GM11168 (cell line): Measurements from ENCODE around the gene DNAJB12.
"Not testable (repeated sequence)": the region's sequence is repeated elsewhere in the genome, so short reads cannot be mapped to it uniquely, and the experiment has no call there.

Experiments
- in situ Hi-C: fragments of 300-500 bp; cut with MboI; formaldehyde crosslinking; loops from one replicate; pipeline ENCODE4 v1.12.0; 2022; ENCODE audit warnings: low sequenced_read_pairs; ENCODE audit not compliant: unreplicated experiment

The DNAJB12 gene

DNA sequence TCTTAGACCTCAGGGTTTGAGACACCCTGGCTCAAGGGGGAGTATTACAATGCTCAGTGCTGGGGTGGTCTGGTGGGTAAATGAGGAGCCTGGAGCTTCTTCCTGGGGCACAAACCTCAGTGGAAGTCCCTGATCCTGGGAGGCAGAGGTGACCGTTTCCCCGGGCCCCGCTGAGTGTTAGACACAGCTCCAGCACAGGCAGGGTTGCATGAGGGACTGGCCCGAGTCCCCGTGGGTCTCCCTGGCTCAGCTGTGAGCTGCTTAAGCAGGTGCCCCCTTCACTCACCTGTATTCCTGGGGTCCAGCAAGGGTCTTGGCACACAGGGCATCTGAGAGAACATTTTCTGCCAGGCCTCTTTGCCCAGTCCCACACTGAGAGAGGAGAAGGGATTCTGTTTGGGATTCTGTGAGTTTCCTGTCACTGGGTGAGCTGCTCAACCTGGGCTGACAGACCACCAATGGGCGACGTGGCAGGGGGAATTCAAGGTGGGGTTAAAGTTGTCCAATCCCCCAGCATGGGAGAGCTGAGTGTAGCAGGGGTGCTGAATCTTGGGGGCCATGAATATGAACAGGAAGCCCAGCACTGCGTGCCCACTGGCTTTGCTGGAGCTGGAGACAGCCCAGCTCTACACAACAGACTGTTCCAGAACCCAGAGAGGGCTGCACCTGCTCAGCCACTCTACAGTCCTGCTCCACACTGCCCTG, 51.1 kb downstream of the DNAJB12 start:
- in situ Hi-C loops: no loop called here

DNA sequence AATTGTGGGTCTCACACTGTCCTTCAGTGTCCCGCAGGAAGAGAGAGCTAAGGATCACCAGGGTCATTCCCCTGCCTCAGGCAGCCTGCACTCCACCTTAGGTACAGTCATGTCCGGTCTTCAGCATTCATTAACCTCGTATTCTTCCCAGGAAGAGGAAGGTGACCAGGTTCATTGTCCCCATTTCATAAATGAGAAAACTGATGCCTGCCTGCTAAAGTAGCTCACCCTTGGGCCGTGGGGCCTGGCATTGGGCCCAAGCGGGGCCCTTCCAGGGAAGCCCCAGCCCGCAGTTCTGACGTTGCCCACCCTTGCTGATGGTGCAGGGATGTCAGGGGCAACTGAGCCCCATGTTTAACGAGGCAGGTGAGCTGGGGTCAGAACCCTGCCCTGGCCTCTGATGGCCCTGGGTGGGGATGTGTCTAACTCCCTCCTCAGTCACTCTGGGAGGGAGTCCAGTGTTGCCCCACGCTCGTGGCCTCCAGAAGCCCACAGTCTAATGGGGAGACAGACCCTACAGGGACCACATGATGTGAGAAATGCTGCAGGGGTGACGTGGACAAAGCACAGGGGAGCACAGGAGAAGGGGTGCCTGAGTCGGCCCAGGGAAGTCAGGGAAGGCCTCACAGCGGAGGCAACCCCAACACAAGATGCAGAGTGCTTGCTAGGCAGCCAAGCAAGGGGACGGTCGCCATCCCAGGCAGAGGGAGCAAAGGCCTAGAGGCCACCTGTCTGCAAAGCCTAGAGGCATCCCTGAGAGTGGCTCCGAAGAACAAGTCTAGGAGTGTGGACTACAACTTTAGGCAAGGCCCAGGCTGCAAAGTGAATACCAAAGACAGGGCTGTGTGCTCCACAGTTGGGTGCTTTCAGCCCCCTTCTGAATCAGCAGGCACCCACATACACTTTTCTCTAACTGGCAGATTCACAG, 55.9 kb downstream of the DNAJB12 start:
- in situ Hi-C loops: no loop called here

DNA sequence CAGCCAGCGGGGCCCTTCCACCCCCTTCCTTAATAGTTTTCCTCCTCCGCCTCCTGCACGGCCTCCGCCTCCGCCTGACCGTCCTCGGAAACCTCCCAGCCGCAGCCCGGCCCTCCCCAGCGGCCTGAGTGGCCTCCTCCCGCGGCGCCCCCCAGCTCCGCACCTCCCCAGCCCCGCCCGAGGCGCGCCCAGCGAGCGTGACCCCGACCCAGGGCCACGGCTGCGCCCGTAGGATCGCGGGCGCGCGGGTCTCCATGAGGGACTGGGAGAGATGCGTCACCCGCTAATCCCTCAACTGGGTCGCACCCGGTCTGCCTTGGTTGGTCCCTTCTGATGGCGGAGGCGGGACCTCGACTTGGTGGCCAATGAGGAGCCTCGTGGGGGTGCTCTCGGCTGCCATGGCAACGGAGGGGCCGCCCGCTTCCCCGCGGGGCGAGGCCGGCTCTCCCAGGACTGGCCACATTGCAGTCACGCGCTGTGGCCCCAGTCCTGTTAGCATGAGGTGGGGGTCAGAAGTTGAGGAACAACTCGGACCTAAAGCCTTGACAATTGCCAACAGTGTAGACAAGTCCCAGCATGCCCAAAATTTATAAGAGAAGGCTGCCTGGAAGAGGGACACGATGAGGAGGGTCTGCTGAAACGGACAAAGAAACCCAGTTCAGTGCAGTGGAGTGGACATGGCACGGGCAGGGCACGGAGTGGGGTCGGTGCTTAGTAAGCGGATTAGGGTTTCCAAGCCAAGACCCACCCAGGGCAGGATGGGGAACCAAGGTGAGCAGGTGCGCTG, 56.7 kb downstream of the DNAJB12 start:
- in situ Hi-C loops: no loop called here

GRCh38 chr10:72297281-72297804, 57.4 kb downstream of the DNAJB12 start:
- in situ Hi-C loops: no loop called here

GRCh38 chr10:72296829-72297280, 57.9 kb downstream of the DNAJB12 start:
- in situ Hi-C loops: not testable (repeated sequence)

- in situ Hi-C loops: no loop called here
Observed at GRCh38 chr10:72295330-72295910, 59.3 kb downstream of the DNAJB12 start.

DNA sequence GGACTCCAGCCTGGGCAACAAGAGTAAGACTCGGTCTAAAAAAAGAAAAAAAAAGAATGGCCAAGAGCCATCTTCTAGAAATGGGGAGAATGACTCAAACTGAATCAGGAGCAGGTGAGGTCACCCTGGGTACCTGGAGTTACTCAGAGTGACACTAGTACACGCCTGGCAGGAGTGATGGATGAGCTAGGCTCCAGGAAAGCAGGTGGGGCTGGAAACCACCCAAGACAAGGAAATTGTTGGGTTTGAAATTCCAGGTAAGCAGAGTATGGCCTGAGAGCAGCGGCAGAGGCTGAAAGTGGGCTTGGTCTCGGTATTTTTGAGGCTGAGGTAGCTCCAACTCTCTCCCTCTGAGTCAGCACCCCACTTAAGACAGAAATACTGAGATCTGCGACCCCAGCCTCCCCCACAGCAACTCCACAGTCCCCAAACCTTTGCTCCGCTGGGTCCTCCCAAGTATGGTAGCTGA, 62.5 kb downstream of the DNAJB12 start:
- in situ Hi-C loops: no loop called here

DNA sequence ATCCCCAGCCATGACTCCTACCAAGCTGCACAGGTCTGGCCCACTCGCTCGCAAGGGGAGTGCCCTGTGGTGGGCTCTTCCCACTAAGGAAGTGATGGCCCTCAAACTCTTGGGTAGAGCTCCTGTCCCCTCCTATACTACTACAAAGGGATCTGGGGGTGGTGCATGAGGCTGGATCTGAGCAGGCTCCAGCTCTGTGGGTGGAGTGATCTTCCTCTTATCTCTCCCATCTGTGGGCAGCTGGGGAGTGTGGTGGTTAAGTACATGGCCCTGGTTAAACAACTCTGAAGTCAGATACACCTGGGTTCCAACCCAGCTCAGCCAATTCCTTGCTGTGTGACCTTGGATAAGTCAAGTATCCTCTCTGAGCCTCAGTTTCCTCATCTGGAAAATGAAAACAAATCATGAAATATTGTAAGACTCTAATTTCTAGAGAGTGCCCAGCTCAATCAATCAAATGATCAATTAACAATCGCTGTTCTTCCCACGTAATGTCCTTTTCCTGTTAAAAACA, 63.6 kb downstream of the DNAJB12 start:
- in situ Hi-C loops: no loop called here

DNA sequence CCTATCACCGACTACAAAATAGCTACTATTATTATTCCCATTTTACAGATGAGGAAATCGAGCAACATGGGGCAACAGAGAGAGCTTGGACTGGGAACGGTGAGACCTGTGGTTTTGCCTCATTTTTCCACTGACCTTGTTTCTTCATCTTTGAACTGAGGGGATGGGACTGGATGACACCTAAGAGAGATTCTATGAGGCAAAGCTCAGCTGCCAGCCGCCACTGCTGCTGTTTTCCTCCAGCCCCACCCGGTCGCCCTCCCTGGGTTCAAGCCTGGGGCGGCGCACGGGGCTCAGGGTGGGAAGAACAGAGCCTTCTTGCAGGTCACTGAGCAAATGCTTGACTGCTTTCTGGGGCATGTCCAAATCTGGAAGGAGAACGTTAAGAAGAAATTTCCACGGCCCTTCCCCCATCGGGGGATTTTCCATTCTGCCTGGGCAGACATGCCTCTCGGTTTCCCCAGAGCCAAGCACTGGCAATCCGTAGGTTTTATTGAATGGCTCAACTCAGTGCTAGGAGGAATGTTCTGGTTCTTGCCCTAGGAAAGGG, 68.7 kb downstream of the DNAJB12 start:
- in situ Hi-C loops: no loop called here

DNA sequence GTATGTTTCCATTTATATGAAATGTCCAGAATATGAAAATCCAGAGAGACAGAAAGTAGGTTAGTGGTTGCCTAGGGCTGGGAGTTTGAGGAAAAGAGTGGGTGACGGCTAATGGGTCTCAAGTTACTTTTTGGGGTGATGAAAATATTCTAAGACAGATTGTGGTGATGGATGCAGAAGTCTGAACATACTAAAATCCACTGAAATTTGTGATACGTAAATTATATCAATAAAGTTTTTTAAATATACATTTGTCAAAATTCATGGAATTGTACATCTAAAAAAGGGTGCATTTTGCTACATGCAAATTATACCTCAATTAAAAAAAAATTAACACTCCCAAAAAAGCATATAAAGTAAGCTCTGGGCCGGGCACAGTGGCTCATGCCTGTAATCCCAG, 71.6 kb downstream of the DNAJB12 start:
- in situ Hi-C loops: no loop called here
